CD4-positive, alpha-beta T cell (primary cell): ENCODE results near the gene DEPDC5. TPM values are rescaled to one million over a fixed set of nuclear protein-coding genes. Genes with fewer than 3 reads are reported as not detected.
"Not testable (repeated sequence)": the region's sequence is repeated elsewhere in the genome, so short reads cannot be mapped to it uniquely, and the experiment has no call there.

Experiments
- ATAC-seq: fragments of 200-7000 bp; cut with Tn5 transposase; one replicate; pipeline ENCODE4 v1.10.0; 2022; ENCODE audit warnings: mild to moderate bottlenecking; ENCODE audit not compliant: poor library complexity
- CTCF ChIA-PET: fragments of 350-600 bp; sonication (Branson Sonifier 250); formaldehyde crosslinking; loops from one replicate; lab custom pipeline; 2021; ENCODE audit warnings: antibody characterized with exemption, inconsistent platforms; lab: Charles Lee
- POLR2A ChIA-PET: fragments of 350-600 bp; sonication (Branson Sonifier 250); formaldehyde crosslinking; loops from one replicate; lab custom pipeline; 2021; ENCODE audit warnings: antibody characterized with exemption, inconsistent platforms; lab: Charles Lee
- DNase-seq, 14 experiments: peaks; one replicate each; pipeline ENCODE4 v3.0.0-alpha.2; 2013 to 2020; ENCODE audit warnings: mixed read lengths in 2 of 14
- H3K27ac ChIP-seq, 2 donors: one replicate each; pipeline versions ENCODE4 v1.5.1 to v1.7.0; 2013; ENCODE audit warnings: low read length in 2 of 2, low read depth in 1 of 2, mild to moderate bottlenecking in 1 of 2
- H3K27me3 ChIP-seq, 2 experiments: 1 replicate in 1 of 2; 2 replicates in 1 of 2; pipeline versions ENCODE4 v1.6.1 to v1.7.0; 2013; ENCODE audit warnings: low read length in 2 of 2, control low read depth in 1 of 2, mild to moderate bottlenecking in 1 of 2, moderate library complexity in 1 of 2; ENCODE audit not compliant: insufficient read depth in 2 of 2, control insufficient read depth in 1 of 2
- H3K36me3 ChIP-seq: one replicate; pipeline ENCODE4 v1.6.1; 2013; ENCODE audit warnings: low read length, control low read depth; ENCODE audit not compliant: insufficient read depth
- H3K4me1 ChIP-seq: one replicate; pipeline ENCODE4 v1.6.1; 2013; ENCODE audit warnings: low read length, control low read depth; ENCODE audit not compliant: insufficient read depth
- H3K4me3 ChIP-seq: one replicate; pipeline ENCODE4 v1.5.1; 2013; ENCODE audit warnings: mild to moderate bottlenecking, low read length, moderate library complexity
- H3K9me3 ChIP-seq, 2 experiments: 1 replicate in 1 of 2; 2 replicates in 1 of 2; pipeline versions ENCODE4 v1.6.1 to v1.7.0; 2013; ENCODE audit warnings: low read length in 2 of 2, mild to moderate bottlenecking in 2 of 2, control low read depth in 1 of 2, moderate library complexity in 1 of 2; ENCODE audit not compliant: control insufficient read depth in 1 of 2, insufficient read depth in 1 of 2
- H3K27ac Mint-ChIP-seq: one replicate; pipeline ENCODE4 v1.8.0; 2020; ENCODE audit warnings: mixed read lengths
- H3K27me3 Mint-ChIP-seq: one replicate; pipeline ENCODE4 v1.8.0; 2021; ENCODE audit warnings: mixed read lengths
- H3K36me3 Mint-ChIP-seq: one replicate; pipeline ENCODE4 v1.8.0; 2021; ENCODE audit warnings: low read depth, mixed read lengths
- H3K4me1 Mint-ChIP-seq: one replicate; pipeline ENCODE4 v1.8.0; 2021; ENCODE audit warnings: low read depth, mixed read lengths
- H3K4me3 Mint-ChIP-seq: one replicate; pipeline ENCODE4 v1.8.0; 2020; ENCODE audit warnings: mild to moderate bottlenecking, mixed read lengths
- H3K9me3 Mint-ChIP-seq: one replicate; pipeline ENCODE4 v1.8.0; 2020; ENCODE audit warnings: mixed read lengths
- intact Hi-C, 2 experiments: fragments of 100-400 bp; cut with DNase I in 1 of 2; cut with micrococcal nuclease in 1 of 2; formaldehyde crosslinking; loops; one replicate each; pipeline versions ENCODE4 v1.15.1 to v1.9.0; 2023 to 2025; cut with DNase I, micrococcal nuclease
- total RNA-seq, 174 experiments: library from RNA in 2 of 174; stranded (reverse) in 2 of 174; gene quantifications; one replicate each; pipeline ENCODE4 v1.2.3 and lab custom pipeline; 2021 to 2026
- TF ChIP-seq, protein P1 (sequence below): fragments of 200-600 bp; IDR thresholded peaks from one replicate; pipeline ENCODE4 v1.8.0; 2022; ENCODE audit warnings: antibody characterized with exemption, mild to moderate bottlenecking

DEPDC5 gene
- total RNA-seq, 2 experiments from 2014 or later: 32.9 to 36.6 TPM

GRCh38 chr22:31814942-31815341, 61.1 kb downstream of the DEPDC5 start:
- DNase-seq: no peak
- Mint-ChIP-seq H3K27ac (no peak overlapping the region), H3K4me3 (no peak overlapping the region), H3K27me3 (no peaks in the 10 kb centered on the region), H3K9me3 (no peaks in the 10 kb centered on the region), H3K4me1 (no peaks in the 10 kb centered on the region), H3K36me3 (peaks cover 94% of the 10 kb centered on the region)
- no peak overlapping the region for H3K27ac ChIP-seq
- H3K36me3 ChIP-seq: peaks cover 75% of the 10 kb centered on the region
- H3K27me3 ChIP-seq: no peaks in the 10 kb centered on the region
- no peaks in the 10 kb centered on the region for H3K9me3 ChIP-seq
- H3K4me1 ChIP-seq: no peaks in the 10 kb centered on the region
- intact Hi-C loops: loop anchor here in 1 of 2 experiments (5.0 kb wide), 1 partner anchor 132 kb away; no protein-coding TSS in a partner anchor
- CTCF ChIA-PET: interaction anchor here (0.6 kb wide), 1 partner anchor 1065 kb away, joined by 3 read pairs; no protein-coding TSS in a partner anchor
- POLR2A ChIA-PET: no interaction called here
- TF ChIP-seq, protein P1, sequence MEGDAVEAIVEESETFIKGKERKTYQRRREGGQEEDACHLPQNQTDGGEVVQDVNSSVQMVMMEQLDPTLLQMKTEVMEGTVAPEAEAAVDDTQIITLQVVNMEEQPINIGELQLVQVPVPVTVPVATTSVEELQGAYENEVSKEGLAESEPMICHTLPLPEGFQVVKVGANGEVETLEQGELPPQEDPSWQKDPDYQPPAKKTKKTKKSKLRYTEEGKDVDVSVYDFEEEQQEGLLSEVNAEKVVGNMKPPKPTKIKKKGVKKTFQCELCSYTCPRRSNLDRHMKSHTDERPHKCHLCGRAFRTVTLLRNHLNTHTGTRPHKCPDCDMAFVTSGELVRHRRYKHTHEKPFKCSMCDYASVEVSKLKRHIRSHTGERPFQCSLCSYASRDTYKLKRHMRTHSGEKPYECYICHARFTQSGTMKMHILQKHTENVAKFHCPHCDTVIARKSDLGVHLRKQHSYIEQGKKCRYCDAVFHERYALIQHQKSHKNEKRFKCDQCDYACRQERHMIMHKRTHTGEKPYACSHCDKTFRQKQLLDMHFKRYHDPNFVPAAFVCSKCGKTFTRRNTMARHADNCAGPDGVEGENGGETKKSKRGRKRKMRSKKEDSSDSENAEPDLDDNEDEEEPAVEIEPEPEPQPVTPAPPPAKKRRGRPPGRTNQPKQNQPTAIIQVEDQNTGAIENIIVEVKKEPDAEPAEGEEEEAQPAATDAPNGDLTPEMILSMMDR: no peak
- ATAC-seq: no peak
- no peak overlapping the region for H3K4me3 ChIP-seq

DNA sequence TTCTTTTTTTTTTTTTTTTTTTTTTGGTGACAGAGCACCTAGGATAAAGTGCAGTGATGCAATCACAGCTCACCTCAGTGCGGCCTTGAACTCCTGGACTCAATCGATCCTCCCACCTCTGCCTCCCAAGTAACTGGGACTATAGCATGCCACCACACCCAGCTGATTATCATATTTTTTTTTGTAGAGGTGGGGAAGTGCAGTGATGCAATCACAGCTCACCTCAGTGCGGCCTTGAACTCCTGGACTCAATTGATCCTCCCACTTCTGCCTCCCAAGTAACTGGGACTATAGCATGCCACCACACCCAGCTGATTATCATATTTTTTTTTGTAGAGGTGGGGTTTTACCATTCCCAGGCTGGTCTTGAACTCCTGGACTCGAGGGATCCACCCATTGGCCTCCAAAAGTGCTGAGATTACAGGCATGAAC, 61.6 kb downstream of the DEPDC5 start:
- H3K36me3 Mint-ChIP-seq: peaks cover 94% of the 10 kb centered on the region
- ATAC-seq, H3K4me3 ChIP-seq, H3K4me1 Mint-ChIP-seq, H3K27me3 Mint-ChIP-seq, H3K27ac ChIP-seq, POLR2A ChIA-PET, DNase-seq, H3K27ac Mint-ChIP-seq, H3K27me3 ChIP-seq, H3K4me1 ChIP-seq, H3K9me3 Mint-ChIP-seq, H3K4me3 Mint-ChIP-seq, H3K9me3 ChIP-seq: not testable (repeated sequence)
- intact Hi-C loops: loop anchor here in 1 of 2 experiments (5.0 kb wide), 1 partner anchor 132 kb away; no protein-coding TSS in a partner anchor
- peaks cover 73% of the 10 kb centered on the region for H3K36me3 ChIP-seq
- CTCF ChIA-PET: interaction anchor here (0.6 kb wide), 1 partner anchor 1066 kb away, joined by 3 read pairs; no protein-coding TSS in a partner anchor

GRCh38 chr22:31816750-31817149, 62.9 kb downstream of the DEPDC5 start:
- Mint-ChIP-seq H3K9me3 (no peaks in the 10 kb centered on the region), H3K4me1 (no peaks in the 10 kb centered on the region), H3K4me3 (no peak overlapping the region), H3K27ac (no peak overlapping the region), H3K36me3 (peaks cover 93% of the 10 kb centered on the region), H3K27me3 (no peaks in the 10 kb centered on the region)
- no peaks in the 10 kb centered on the region for H3K27me3 ChIP-seq
- no peak overlapping the region for H3K27ac ChIP-seq
- no peaks in the 10 kb centered on the region for H3K4me1 ChIP-seq
- intact Hi-C loops: loop anchor here in 1 of 2 experiments (5.0 kb wide), 1 partner anchor 131 kb away; no protein-coding TSS in a partner anchor
- ATAC-seq (no peak), DNase-seq (no peak)
- TF ChIP-seq, protein P1: no peak
- peaks cover 80% of the 10 kb centered on the region for H3K36me3 ChIP-seq
- H3K4me3 ChIP-seq: no peak overlapping the region
- ChIA-PET CTCF (no interaction called here), POLR2A (interaction anchor here (1.0 kb wide), 1 partner anchor 151 kb away, joined by 3 read pairs; no protein-coding TSS in a partner anchor)
- no peaks in the 10 kb centered on the region for H3K9me3 ChIP-seq
